IPS-18c (cell line): ENCODE measurements around the gene TFAP2B.

Experiments
- H3K4me3 ChIP-seq: 2 replicates; pipeline ENCODE4 v1.7.0; 2013; ENCODE audit warnings: low read depth, mild to moderate bottlenecking, low read length, moderate library complexity; ENCODE audit not compliant: insufficient read depth
- H3K9me3 ChIP-seq: one replicate; pipeline ENCODE4 v1.6.1; 2013; ENCODE audit warnings: mild to moderate bottlenecking, low read length, moderate library complexity; ENCODE audit not compliant: control insufficient read depth, insufficient read depth

TFAP2B gene

DNA sequence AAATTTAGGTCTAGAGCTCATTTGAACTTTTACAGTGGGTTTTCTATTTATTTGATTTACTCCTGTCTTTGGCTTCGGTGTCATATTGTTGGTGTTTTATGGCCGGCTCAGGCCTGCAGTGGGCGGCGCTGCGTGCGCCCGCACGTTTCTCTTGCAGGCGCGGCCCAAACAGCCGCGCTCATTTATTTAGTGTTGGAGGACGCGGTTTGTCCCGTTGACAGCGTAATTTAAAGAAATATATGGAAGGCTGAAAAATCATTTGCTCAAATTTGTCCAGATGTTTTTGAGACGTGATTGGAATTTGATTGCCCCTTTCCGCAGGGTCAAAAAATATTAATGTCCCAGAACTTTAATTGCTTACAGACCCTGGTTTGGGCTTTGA lies 22.1 kb downstream of the TFAP2B start:
- no peaks in the 10 kb centered on the region for H3K9me3 ChIP-seq
- no peak overlapping the region for H3K4me3 ChIP-seq

DNA sequence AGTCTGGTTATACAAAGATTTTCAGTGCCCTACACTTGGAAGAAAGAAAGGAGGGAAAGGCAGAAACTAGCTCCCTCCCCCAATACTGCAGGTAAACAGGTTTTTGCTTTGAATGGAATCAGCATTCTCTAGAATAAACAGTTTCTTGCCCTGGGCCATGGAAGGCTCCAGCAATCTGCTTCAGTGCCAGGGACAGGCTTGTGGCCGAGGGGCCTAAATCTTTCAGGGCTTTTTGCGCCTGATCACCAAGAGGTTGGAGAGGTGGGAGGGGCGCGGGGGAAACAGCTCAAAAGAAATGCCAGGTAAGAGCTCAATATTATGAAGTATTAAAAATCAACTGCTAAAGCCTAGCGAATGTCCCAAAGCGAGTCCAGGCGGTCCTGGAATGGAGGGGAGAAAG lies 23.8 kb downstream of the TFAP2B start:
- H3K9me3 ChIP-seq: no peaks in the 10 kb centered on the region
- peak overlapping the region; percentile 2; the same call in 1 of the 2 replicates for H3K4me3 ChIP-seq

DNA sequence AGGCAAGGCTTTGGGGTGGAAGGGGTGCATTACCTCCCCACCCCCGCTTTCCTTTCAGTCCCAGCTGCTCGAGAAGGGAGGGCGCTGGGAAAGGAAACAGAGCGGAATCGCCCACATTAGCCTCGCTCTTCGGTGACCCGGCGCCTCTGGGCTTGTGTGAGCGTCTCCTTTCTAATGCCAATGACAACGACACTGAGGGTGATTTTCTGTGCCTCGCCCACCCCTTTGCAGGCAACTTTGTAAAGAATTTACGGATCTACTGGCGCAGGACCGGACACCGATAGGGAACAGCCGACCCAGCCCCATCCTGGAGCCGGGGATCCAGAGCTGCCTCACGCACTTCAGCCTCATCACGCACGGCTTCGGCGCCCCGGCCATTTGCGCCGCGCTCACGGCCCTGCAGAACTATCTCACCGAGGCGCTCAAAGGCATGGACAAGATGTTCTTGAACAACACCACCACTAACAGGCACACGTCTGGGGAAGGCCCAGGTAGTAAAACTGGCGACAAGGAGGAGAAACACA lies 24.3 kb downstream of the TFAP2B start:
- peak overlapping the region; percentile 2 for H3K4me3 ChIP-seq
- peaks cover 2% of the 10 kb centered on the region for H3K9me3 ChIP-seq

DNA sequence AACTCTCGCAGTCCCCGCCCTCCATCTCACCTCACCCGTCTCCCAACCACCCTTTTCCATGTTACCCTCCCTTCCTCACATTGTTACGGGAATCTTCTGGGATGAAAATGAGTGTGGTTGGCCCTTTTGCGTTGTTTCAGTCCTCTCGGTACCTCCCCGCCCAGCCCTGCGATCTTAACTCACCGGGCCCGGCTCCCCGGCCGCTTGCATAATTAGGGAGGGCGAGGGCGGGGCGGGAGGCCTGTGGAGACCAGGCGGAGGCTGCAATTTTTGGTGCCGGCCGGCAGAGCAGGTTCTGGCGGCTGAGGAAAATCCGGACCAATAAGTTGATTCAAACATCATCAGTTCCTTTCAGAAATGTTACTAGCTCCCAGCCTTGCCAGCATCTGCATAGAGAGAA lies 25.2 kb downstream of the TFAP2B start:
- H3K4me3 ChIP-seq: no peak overlapping the region
- H3K9me3 ChIP-seq: peaks cover 3% of the 10 kb centered on the region

DNA sequence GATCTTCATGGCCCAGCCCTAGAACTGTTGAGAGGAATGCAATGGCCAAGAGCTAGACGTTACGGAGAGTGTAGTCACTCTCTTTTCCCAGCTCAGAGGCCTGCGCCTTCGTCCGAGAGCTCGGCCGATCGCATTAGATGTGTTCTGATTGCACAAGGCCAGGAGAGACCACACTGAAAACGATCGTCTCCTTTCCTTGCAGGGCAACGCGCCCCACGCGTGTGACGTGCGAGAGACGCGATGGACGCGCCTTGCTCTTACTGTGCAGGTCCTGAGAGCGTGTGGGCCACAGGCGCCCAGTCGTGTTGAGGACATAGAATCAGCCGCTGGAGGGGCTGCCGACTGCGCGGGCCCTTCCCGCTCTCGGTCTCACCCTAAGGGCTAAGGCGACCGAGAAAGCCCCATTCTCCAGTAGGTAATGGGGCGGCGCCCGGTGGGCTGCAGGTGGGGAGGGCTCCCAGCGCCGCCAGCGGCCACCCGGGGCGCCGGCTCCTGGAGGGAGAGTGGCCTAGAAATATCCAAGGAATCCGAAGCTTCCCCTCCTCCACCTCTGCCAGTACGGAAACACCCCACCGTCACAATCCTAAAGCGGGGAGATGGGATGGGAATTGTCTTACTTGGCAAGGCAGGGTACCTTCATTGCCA lies 26.9 kb downstream of the TFAP2B start:
- Histone ChIP-seq H3K4me3 (peak overlapping the region; percentile 51), H3K9me3 (peaks cover 3% of the 10 kb centered on the region)

DNA sequence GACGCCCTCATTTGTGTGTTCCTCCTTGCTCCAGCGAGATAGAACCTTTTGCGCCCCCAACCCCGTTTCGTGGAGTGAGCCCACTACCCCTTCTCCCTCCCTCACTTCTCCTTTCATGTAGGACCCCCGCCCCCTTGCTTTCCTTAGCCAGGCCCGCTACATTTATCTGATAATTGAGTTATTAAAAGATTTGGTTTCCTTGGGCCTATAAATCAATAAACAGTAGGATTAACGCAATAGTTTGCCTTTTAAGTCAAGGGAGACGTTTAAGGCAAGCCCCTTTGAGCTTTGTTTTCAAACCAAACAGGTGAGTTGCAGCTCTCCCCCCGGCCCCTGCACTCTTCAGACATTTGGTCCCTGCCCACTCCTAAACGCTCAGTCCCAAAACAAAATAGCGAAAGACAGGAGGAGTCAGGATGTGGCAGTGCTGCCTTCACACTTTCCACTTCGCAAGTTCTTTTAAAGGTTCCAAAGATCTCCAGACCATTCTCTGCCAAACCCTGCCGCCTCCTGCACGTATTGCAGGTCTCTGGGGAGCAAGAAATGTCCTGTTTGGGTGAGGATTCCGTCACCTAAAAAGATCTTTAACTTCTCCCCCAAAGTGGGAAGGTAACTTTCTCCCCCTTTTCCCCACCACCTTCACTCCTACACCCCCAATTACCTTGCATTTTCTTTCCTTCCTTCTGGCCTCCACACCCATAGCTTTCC lies 27.6 kb downstream of the TFAP2B start:
- peaks cover 3% of the 10 kb centered on the region for H3K9me3 ChIP-seq
- peak overlapping the region; percentile 51 for H3K4me3 ChIP-seq

DNA sequence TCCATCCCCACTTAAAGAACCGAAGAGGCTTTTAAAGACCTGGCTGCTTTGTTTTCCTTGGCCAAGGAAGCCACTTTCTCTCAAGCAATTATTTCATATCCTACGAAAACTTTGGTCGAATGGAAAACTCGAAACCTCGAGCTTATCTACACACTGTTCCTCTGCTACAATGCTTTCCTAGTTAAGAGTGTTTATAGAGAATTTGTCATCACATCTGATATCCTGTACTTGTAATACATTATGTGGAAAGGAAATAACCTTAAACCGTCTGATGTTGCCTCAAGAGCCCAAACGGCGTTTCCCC lies 28.1 kb downstream of the TFAP2B start:
- no peak overlapping the region for H3K4me3 ChIP-seq
- H3K9me3 ChIP-seq: peaks cover 3% of the 10 kb centered on the region

DNA sequence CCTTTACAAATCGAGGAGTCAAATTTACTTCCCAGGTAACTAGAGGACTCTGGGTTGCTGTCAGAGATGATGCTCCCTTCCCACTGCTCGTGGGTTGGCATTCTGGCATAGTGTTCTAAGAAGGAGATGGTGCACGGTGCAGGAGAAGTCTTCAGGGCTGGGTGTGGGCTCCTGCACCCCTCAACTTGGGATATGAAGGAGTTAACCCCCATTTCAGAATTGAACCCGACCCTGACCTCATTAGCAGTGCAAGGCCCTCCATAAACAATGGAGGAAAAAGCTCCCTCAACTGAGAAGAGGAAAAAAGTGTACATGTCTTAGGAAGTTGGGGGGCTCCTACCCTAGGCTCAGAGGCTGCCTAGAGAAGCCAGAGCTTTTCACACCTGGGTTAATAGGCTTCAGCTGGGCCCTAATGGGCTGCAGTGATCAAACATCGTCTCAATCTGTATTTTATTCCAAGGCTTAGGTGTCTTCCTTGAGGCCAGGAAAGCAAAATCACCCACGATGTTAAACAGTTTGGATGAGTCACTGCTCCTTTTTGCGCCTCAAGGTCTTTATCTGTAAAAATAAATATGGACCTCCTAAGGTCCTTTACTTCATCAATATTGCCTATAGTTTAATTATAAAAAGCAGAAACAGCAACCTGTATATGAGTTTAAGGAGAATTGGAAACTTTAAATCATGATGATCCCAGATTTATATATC lies 29.4 kb downstream of the TFAP2B start:
- Histone ChIP-seq H3K4me3 (no peak overlapping the region), H3K9me3 (peaks cover 3% of the 10 kb centered on the region)

DNA sequence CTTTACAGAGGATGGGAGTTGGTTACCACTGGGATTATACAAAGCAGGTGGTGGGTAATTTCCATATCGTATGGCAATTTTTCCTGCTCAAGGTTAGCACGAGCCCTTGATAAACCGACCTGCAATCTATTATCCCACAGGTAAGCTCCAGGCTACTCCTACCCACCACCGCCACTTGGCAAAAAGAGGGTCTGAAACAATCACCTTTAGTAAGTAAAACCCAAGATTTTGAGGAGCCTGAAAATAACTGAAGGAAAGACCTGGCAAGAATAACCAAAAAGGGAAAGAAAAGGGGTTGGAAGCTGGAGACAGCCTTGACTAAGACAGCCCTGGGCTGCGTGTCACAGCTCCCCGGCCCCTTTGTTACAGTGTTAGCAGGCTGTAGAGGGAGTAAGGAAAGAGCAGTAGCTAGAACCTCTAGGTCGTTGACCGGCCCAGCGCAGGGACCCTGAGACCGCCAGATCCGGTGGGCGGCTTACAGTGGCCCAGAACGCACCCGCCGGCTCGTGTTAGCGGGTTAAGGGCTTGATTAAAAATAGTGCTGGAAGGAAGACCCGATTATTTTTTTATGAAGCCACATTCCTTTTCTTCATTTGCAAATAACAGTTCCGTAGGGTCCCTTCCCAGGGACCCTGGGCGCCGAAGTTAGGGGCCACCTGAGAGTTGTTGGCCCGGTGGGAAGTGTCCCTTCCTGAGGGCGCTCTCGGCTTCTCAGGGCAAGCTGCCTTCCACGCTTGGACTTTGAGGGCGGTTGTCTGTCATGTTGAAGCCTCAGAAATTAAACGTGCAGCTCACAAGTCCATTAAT lies 30.5 kb downstream of the TFAP2B start:
- H3K9me3 ChIP-seq: peaks cover 3% of the 10 kb centered on the region
- peak overlapping the region; percentile 25; the same call in 1 of the 2 replicates for H3K4me3 ChIP-seq

DNA sequence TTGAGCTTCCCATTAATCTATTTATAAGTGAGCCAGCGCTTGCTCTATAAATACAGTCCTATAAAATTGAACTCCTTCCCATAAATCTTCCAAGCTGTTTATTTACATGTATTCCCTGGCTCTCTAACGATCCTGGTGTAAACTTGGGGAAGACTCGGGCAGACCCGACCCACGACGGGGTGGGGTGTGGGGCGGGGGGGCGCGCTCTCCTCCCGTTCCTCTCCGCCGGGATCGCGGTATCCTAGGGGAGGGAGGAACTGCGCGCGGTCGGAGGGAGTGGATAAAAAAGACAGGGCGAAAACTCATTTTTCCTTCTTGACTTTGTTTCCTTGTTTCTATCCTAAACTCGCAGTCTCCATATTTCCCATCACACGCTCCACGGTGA lies 31.1 kb downstream of the TFAP2B start:
- Histone ChIP-seq H3K9me3 (peaks cover 3% of the 10 kb centered on the region), H3K4me3 (peak overlapping the region; percentile 48; the same call in 1 of the 2 replicates)

DNA sequence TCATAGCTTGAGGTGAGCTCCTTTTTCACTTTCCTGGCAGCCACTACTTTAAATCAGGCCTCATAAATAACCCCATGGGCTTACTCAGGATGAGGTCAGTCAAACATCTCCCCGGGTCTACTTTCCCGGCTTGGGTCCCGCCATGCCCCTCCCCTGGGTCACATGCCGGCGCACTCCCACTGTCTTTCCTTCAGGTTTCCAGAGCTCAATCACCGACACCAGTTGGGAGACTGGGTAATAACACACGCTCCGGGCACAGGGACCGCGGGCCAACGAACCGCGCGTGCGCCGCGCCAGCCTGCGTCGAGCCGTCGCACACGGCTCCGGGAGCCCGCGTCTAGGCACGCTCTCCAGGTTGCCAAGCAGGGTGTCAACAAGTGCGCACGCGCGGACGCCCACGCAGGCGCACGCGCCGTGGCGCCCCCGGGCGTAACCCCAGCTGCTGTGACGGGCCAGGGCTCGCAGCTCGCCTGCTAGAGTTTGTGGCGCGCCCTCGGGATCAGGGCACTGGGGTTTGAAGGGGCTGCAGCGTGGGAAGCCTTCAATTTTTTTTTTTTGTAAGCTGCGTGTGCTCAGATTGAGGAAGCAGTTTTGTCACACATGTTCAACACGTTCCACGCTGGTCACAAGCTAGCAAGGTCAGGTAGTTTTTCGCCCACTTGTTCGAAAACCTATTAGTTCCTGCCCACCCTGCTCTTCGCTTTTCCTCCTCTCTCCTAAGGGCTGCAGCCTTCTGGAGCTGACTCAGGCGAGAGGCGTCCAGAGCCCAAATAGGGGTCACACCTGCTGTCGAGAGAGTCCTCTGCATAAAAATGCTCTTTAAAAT lies 31.8 kb downstream of the TFAP2B start:
- Histone ChIP-seq H3K4me3 (peak overlapping the region; percentile 48), H3K9me3 (peaks cover 3% of the 10 kb centered on the region)

DNA sequence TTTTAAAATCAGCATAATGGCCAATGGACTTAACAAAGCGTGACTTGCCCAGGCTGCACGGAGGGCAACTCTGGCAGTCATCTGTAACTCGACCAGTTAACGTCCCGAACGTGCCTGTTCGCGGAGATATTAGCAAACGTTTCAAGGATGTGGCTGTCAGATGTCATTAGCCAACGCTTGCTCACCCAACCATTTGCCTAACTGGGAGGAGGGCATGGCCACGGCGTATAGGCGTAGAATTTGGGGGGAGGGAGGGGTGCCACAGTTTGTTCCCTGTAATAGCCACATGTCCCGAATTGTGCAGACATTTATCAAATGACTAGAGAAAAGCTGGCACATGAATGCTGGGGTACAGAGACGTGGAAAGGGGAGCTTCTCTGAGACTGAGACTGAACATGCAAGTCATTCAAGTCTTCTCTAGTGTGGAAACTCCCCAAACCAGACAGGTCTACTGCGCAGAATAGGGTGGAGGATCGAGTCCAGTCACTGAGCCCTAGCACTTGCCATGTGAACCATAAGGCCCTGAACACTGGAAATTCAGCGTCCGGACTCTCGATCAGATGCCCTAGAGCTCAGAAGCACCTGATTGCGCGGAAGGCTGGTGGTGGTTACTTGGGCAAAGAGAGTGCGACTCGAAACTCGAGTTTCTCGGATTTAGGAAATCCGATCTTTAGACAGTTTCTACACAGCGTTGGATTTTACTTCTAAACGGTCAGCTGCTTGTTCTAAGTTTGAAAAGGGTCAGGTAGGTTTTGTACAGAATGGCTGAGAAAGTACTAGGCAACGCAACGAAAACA lies 32.6 kb downstream of the TFAP2B start:
- Histone ChIP-seq H3K4me3 (0 out of 2 replicates have a peak overlapping the region, but pooled peaks have one; percentile 48), H3K9me3 (peaks cover 3% of the 10 kb centered on the region)

DNA sequence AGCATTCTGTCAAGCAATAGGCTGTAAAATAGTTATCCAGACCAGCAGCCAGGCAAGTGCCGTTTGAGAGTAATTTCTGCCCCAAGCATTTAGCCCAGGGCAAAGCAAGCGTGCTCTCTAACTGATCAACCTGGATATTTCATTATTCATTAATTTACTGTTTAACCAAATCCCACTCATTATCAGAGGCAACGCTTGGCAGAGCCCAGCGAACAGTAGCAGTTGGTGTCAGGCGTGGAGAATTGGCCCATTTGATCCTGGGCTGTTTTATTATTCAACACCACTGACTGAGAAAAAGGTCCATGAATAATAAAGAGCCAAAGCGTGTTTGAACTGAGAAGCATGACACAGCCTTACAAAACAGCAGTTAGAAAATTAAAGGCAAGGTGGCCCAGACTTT lies 35.3 kb downstream of the TFAP2B start:
- Histone ChIP-seq H3K4me3 (no peak overlapping the region), H3K9me3 (no peaks in the 10 kb centered on the region)

DNA sequence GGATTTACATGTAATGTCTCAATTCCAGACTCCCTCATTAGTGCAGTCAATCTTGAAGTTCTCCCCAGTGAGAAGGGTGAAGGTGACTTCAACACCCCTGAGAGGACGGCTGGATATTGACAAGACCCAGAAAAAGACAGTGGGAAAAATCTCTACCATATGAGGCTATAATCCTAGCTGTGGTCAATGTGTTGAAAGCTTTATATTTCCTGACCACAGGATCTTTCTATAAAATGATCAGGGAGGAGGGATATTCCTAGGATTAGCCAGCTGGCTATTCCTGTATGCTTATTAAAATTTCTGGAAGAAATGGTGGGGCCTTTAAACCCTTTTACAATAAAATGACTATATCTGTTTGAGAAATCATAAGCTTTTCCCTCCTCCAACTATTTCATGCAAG lies 43.0 kb downstream of the TFAP2B start:
- H3K9me3 ChIP-seq: no peaks in the 10 kb centered on the region
- H3K4me3 ChIP-seq: no peak overlapping the region

DNA sequence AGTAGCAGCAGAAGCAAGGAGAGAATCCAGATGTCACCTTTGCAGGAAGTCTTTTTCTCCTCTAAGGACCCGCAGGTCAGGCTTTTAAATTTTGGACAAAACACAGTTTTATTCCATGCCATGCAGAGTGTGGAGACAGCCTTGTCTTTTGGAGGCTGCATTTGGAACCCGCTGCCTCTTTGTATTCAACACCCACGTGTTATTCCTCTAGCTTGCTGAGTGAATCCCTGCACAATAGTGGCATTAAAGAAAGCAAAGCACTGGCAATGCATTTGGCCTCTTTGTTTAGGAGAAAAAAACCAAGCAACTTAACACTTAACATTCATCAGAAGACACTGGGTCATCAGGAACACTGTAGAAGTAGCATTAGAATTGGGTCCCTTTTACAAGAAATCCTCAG lies 43.5 kb downstream of the TFAP2B start:
- no peaks in the 10 kb centered on the region for H3K9me3 ChIP-seq
- no peak overlapping the region for H3K4me3 ChIP-seq

DNA sequence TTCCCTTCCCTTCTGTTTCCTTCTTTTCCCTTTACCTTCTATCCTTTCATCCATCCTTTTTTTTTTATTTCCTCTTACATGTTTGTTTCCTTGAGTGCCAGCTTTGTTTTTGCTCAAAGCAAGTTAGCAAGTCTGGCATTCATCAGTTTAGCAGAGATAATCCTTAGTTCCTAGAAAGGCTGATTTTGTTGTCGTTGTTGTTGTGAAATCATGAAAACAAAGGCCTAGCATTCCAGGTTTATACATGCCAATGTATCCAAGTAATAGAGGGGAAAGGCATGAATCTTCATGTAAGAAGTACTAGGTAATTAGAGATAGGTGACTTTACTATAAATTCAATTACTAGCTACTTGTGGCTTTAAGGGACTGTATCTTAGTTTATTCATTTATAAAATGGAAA lies 45.9 kb downstream of the TFAP2B start:
- H3K9me3 ChIP-seq: no peaks in the 10 kb centered on the region
- H3K4me3 ChIP-seq: no peak overlapping the region
